Activated CD4-positive, alpha-beta memory T cell treated with anti-CD3 and anti-CD28 coated beads for 36 hours (primary cell): Measurements from ENCODE around the gene ANKRD66. TPM values are rescaled to one million over a fixed set of nuclear protein-coding genes. Genes with fewer than 3 reads are reported as not detected.
A peak's percentile ranks its signal among the peaks of the same experiment; 100 is the strongest.

Experiments
- CTCF ChIA-PET: fragments of 350-600 bp; sonication (Branson Sonifier 250); formaldehyde crosslinking; loops from one replicate; lab custom pipeline; 2021; ENCODE audit warnings: antibody characterized with exemption, inconsistent platforms; lab: Charles Lee
- POLR2A ChIA-PET: fragments of 350-600 bp; sonication (Branson Sonifier 250); formaldehyde crosslinking; loops from one replicate; lab custom pipeline; 2021; ENCODE audit warnings: antibody characterized with exemption; lab: Charles Lee
- DNase-seq: peaks from one replicate; pipeline ENCODE4 v3.0.0-alpha.2; 2020
- H3K27ac Mint-ChIP-seq: one replicate; pipeline ENCODE4 v1.8.0; 2021; ENCODE audit warnings: mixed read lengths
- H3K27me3 Mint-ChIP-seq: one replicate; pipeline ENCODE4 v1.8.0; 2021; ENCODE audit warnings: mixed read lengths
- H3K36me3 Mint-ChIP-seq: one replicate; pipeline ENCODE4 v1.8.0; 2021; ENCODE audit warnings: mixed read lengths
- H3K4me1 Mint-ChIP-seq: one replicate; pipeline ENCODE4 v1.8.0; 2021; ENCODE audit warnings: low read depth, mixed read lengths
- H3K4me3 Mint-ChIP-seq: one replicate; pipeline ENCODE4 v1.8.0; 2021; ENCODE audit warnings: mild to moderate bottlenecking, mixed read lengths
- H3K9me3 Mint-ChIP-seq: one replicate; pipeline ENCODE4 v1.8.0; 2021; ENCODE audit warnings: mixed read lengths
- intact Hi-C: fragments of 100-400 bp; cut with micrococcal nuclease; formaldehyde crosslinking; loops from one replicate; pipeline ENCODE4 v1.15.1; 2023
- total RNA-seq, 2 experiments: library from RNA; stranded (reverse); gene quantifications; one replicate each; pipeline ENCODE4 v1.2.3, GENCODE V29; 2021

The ANKRD66 gene
- total RNA-seq, 2 experiments from 2014 or later, result not detected

DNA sequence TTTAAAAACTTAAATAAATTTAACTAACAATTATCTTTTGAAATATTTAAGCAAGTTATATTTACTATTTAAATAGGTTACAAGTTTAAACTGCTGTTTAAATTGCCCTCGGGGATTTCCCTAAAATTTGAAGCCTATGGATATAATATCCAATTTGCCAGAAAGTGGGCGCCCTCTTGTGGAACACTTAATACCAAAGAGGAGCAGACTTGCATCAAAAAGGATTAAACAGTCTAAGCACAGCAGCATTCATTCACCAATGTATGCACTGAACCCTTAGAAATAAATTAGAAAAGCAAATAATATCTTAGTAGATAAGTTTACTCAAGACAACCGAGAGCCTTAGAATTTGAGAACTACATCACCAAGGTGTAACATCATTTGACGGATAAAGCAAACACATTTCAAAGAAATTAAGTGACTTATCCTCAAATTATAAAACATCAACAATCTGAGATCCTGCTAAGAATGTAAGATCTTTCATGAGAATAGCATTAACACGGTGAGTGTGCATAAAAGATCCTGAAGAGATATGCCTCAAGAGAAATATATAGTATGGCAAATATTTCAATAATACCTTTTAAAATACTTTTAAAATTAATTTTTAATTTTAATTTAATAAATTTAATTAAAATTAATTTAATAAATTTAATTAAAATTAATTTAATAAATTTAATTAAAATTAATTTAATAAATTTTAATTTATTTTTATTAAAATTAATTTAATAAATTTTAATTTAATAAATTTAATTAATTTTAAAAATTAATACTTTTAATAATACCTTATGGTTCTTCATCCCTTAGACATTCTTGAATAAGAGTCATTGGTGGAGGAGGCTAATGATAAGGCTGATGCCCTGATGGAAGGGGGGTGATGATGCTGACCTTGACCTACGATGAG, 35.0 kb downstream of the ANKRD66 start:
- CTCF ChIA-PET, result no interaction called here
- no peaks in the 10 kb centered on the region for H3K4me1 Mint-ChIP-seq
- DNase-seq, result peak; percentile 24
- no peaks in the 10 kb centered on the region for H3K9me3 Mint-ChIP-seq
- H3K36me3 Mint-ChIP-seq, result no peaks in the 10 kb centered on the region
- peaks cover 3% of the 10 kb centered on the region for H3K27me3 Mint-ChIP-seq
- POLR2A ChIA-PET, result no interaction called here
- intact Hi-C loops, result loop anchor here (1.0 to 5.0 kb wide), 3 partner anchors 77 to 559 kb away; no protein-coding TSS in a partner anchor
- H3K4me3 Mint-ChIP-seq, result no peak overlapping the region
- H3K27ac Mint-ChIP-seq, result no peak overlapping the region

DNA sequence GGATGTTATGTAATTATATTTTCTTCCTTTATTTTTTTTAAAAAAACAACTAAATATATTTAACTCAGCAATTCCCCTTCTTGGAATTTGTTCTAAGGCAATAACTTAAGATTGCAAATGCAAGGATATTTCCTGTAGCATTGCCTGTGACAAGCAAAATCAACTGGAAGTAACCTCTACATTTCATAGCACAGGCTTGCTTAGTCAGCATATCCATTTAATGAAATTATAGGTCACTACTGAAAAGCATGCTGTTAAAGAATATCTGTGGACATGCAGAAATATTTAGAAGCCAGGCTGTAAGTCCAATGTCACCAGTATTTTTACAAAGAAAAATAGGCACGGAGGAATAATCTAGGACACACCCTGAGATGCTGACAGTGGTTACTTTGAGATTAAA, 37.8 kb downstream of the ANKRD66 start:
- no peak for DNase-seq
- intact Hi-C loops, result loop anchor here (5.0 kb wide), 1 partner anchor 562 kb away; no protein-coding TSS in a partner anchor
- H3K4me3 Mint-ChIP-seq, result no peak overlapping the region
- H3K36me3 Mint-ChIP-seq, result no peaks in the 10 kb centered on the region
- H3K9me3 Mint-ChIP-seq, result no peaks in the 10 kb centered on the region
- peaks cover 3% of the 10 kb centered on the region for H3K27me3 Mint-ChIP-seq
- CTCF ChIA-PET, result no interaction called here
- H3K4me1 Mint-ChIP-seq, result no peaks in the 10 kb centered on the region
- POLR2A ChIA-PET, result no interaction called here
- no peak overlapping the region for H3K27ac Mint-ChIP-seq

DNA sequence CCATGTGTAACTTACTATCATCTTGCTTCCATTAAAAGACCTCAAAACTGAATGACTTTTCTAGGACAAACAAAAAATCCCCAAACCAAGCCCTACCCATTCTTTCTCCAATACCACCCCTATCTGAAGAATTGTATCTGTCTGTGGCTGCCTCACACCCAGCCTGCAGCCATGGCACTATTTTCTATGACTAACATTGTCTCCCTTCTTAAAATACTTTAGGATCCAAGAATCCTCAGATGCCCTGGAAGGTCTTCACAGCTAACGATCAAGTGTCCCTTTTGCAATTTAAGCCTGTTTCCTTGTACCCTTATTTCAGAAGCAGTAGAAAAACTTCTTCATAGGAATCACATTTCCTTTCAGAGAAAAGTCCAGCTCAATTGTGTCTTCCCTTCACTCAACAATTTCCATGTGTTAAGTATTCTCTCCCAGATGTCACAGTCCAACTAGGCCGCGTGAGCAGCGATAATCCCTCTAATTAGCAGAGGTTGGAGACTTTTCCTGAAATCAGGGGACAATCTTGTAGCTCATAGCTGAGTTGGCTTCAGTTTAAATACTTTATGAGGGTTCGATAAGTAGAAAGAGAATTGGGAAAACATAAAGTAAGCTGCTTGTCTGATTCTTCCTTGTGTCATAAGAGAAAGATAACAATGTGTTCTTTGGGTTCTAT, 41.3 kb downstream of the ANKRD66 start:
- no peak overlapping the region for H3K27ac Mint-ChIP-seq
- no peaks in the 10 kb centered on the region for H3K9me3 Mint-ChIP-seq
- no peak overlapping the region for H3K4me3 Mint-ChIP-seq
- H3K4me1 Mint-ChIP-seq, result no peaks in the 10 kb centered on the region
- no peaks in the 10 kb centered on the region for H3K36me3 Mint-ChIP-seq
- DNase-seq, result no peak
- POLR2A ChIA-PET, result no interaction called here
- H3K27me3 Mint-ChIP-seq, result peaks cover 2% of the 10 kb centered on the region
- intact Hi-C loops, result no loop called here
- CTCF ChIA-PET, result no interaction called here

DNA sequence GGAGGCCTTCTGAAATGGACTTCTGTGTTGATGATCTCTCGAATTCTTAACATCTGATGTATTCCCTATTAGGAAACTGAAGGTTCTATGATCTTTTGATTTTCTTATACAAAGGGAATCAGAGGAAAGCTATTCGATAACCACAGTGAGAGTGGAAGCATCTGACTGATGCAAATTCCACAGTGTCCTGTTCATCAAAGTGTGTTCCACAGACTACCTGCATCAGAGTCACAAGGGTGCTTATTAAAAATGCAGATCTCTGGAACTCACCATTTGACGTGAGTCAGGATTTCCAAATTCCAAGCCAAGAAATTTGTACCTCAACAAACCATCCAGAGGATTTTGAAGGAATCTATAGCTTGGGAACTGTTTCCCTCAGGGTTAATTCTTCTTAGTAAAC, 42.1 kb downstream of the ANKRD66 start:
- CTCF ChIA-PET, result no interaction called here
- POLR2A ChIA-PET, result no interaction called here

DNA sequence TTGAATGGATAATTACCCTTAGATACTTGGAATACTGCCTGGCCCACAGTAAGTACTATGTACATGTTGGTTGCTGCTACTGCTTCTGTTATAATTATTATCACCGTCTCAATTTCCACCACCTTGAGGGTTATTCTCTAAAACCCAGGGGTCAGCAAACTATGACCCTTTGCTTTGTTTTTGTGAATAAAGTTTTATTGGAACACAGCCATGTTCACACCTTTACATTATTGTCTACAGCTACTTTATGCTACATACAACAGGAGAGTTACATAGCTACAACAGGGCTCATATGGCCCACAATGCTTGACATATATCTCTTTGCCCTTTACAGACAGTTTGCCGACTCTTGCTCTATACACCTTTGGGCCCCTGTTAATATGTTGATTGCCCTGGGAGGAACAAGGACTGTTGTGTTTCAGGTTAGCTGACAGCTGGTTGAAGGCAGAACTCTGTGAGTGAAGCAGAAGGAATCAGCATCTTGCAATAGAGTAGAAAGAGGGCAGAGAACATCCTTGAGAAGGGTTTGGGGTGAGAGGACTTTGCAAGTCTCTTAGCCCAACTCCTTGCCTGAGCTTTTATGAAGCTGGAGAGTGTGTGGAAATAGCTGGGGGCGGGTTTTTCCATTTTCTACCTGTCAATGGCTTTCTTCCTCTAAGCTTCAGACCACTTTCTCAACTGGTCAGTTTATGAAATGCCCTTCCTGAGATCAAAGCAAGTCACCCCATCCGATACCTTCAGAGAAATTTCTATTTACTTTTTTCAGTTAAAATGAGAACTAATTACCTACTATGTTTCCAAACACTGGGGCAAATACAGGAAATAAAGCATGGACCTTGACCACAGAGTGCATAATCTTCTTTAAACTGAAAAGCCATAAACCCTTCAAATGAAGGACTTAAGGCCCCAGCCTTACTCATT, 43.0 kb downstream of the ANKRD66 start:
- DNase-seq, result no peak
- H3K27me3 Mint-ChIP-seq, result peaks cover 2% of the 10 kb centered on the region
- no peaks in the 10 kb centered on the region for H3K4me1 Mint-ChIP-seq
- intact Hi-C loops, result no loop called here
- no peaks in the 10 kb centered on the region for H3K36me3 Mint-ChIP-seq
- no peak overlapping the region for H3K4me3 Mint-ChIP-seq
- ChIA-PET CTCF (no interaction called here), POLR2A (no interaction called here)
- H3K9me3 Mint-ChIP-seq, result no peaks in the 10 kb centered on the region
- H3K27ac Mint-ChIP-seq, result no peak overlapping the region

More for the DNA sequence above, 42.1 kb downstream of the ANKRD66 start:
- no peak for DNase-seq
- Mint-ChIP-seq H3K27ac (no peak overlapping the region), H3K36me3 (no peaks in the 10 kb centered on the region), H3K9me3 (no peaks in the 10 kb centered on the region), H3K4me3 (no peak overlapping the region), H3K4me1 (no peaks in the 10 kb centered on the region), H3K27me3 (peaks cover 2% of the 10 kb centered on the region)
- intact Hi-C loops, result no loop called here

DNA sequence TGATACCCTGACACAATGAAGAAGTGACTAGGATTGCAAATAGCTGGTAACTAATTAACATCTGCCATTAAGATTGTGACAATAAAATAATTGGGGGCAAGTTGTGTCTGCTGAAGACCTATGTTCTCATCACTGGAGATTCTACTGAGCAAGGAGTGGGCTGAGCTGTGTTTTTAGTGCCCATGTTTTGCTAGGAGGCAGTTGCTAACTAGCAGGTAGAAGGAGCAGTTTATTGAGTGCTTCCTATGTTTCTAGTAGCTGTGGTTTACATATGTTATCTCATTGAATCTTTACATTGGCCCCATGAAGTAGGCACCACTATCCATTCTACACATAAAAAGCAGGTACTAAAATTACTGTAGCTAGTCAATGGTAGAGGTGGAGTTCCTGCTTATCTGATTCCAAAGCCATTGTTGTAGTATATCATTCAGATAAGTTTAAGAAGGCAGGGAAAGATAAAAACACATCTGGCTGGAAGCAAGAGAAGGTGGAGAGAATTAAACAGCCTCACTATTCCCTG, 43.7 kb downstream of the ANKRD66 start:
- Mint-ChIP-seq H3K4me3 (no peak overlapping the region), H3K4me1 (no peaks in the 10 kb centered on the region), H3K36me3 (no peaks in the 10 kb centered on the region), H3K27ac (no peak overlapping the region), H3K27me3 (peaks cover 2% of the 10 kb centered on the region), H3K9me3 (no peaks in the 10 kb centered on the region)
- intact Hi-C loops, result no loop called here
- POLR2A ChIA-PET, result no interaction called here
- DNase-seq, result no peak
- CTCF ChIA-PET, result no interaction called here

DNA sequence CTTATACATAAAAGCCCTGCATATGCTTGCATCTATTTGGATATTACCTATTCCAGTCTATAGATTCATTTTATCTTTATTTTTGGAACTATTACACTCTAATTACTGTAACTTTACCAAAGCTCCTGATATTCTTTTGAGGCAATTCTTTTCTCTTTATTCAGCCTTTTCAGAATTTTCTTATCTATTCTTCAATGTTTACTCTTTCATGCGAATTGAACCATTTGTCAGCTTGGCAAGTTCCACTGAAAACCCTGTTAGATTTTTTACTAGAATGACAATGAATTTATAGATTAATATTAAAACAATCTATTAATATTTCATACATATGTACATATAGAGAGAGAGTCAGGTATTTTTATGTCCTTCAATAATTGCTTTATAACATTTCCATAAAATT, 45.9 kb downstream of the ANKRD66 start:
- H3K27me3 Mint-ChIP-seq, result no peaks in the 10 kb centered on the region
- no peak overlapping the region for H3K27ac Mint-ChIP-seq
- ChIA-PET CTCF (no interaction called here), POLR2A (no interaction called here)
- no peaks in the 10 kb centered on the region for H3K36me3 Mint-ChIP-seq
- H3K4me1 Mint-ChIP-seq, result no peaks in the 10 kb centered on the region
- H3K4me3 Mint-ChIP-seq, result no peak overlapping the region
- DNase-seq, result no peak
- intact Hi-C loops, result no loop called here
- no peaks in the 10 kb centered on the region for H3K9me3 Mint-ChIP-seq

DNA sequence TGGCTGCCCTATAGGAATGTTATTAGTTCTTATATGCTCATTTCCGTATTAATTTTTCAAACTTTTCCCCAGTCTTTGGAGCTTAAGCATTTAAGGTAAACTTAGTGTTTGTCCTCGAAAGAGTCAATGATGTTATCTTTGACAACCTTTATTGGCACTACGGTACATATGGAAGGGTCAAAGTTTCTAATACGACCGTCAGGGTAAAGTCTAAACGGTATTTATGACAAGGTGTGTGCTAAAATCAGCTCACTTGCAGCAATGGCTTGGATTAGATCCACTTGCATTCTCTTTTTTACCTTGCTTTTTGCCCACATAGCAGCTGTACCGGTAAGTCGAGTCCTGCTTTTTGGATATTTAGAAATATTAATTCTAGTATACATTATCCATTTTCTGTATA, 46.4 kb downstream of the ANKRD66 start, which contains the start of gene MEP1A:
Gene MEP1A, plus strand, starts transcription at position 252 of the 400 bp plus-strand sequence. Its CDS starts 10 bp downstream, at position 262.
- POLR2A ChIA-PET, result no interaction called here
- intact Hi-C loops, result no loop called here
- no peaks in the 10 kb centered on the region for H3K4me1 Mint-ChIP-seq
- CTCF ChIA-PET, result no interaction called here
- H3K36me3 Mint-ChIP-seq, result no peaks in the 10 kb centered on the region
- no peak for DNase-seq
- H3K27me3 Mint-ChIP-seq, result no peaks in the 10 kb centered on the region
- H3K9me3 Mint-ChIP-seq, result no peaks in the 10 kb centered on the region
- no peak within 1 kb of the TSS for H3K27ac Mint-ChIP-seq
- H3K4me3 Mint-ChIP-seq, result no peak within 1 kb of the TSS

DNA sequence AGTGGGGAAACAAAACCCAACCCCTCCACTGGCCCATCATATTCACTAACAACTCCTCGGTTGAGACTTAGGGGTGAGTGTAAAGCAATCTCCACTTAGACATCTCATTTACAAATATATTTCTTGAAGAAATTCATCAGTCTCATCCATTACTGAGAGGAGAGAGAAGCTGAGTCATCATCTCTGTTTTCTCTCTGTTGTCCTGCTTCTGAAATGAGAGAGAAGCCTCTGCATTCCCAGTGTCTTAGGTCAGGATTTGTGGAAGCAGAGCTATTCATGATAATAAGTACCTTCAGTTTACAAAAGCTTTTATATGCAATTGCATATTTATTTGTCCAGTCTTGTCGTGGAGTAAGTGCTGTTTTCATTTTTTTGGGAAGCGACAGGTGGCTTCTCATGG, 47.3 kb downstream of the ANKRD66 start:
- Mint-ChIP-seq H3K27ac (no peak overlapping the region), H3K4me1 (no peaks in the 10 kb centered on the region), H3K27me3 (no peaks in the 10 kb centered on the region), H3K36me3 (no peaks in the 10 kb centered on the region), H3K4me3 (no peak overlapping the region), H3K9me3 (no peaks in the 10 kb centered on the region)
- ChIA-PET POLR2A (no interaction called here), CTCF (no interaction called here)
- intact Hi-C loops, result no loop called here
- DNase-seq, result no peak

DNA sequence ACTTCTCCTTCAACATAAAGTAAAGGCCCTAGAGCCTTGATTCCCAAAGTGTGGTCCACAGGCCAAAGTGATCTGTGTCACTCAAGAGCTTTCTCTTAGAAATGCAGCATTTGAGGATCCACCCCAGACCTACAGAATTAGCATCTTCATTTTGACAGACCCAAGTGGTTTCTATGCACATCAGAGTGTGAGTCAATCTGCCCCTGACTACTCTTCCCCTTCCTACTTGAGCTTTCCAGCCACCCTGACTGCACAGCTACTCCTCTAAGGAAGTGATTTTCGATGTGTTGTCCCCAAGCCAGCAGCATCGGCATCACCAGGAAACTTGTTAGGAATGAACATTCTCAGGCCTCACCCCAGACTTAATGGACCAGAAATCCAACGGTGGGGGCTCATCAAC, 49.1 kb downstream of the ANKRD66 start:
- intact Hi-C loops, result no loop called here
- DNase-seq, result no peak
- CTCF ChIA-PET, result no interaction called here

DNA sequence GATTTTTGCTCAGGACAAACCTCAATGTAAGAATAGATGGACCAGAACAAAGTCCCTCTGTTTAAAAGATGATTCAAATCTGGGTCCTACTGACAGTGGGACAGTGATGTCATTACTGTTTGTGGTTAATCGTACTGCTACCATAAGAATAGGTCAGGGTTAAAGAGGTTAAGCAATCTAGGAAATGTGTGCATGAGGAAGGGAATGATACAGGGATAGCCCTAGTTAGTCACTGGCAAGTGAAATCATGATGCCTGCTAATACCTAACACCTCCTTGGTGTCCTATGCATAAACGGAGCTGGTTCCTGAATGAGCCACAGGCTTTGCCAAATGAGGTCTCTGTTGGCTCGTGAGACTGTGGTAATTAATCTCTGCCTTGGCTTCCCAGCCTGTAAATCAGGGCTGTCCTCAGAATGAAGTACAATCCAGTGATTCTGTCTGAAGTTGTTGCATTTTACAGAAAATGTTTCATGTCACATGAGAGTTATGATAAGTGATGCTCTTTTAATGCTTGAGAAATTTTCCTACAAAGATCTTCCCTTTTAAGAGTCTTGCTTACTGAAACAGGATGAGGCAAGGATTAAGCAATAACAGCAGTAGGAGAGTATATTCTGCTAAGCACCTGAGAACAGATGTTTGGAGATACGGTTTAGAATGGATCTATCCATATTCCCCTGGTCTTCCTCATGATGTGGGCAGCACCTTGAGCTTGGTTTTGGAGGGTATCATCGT, 50.3 kb downstream of the ANKRD66 start:
- ChIA-PET CTCF (interaction anchor here (0.6 kb wide), 1 partner anchor 53 kb away, joined by 3 read pairs; no protein-coding TSS in a partner anchor), POLR2A (no interaction called here)
- H3K36me3 Mint-ChIP-seq, result no peaks in the 10 kb centered on the region
- intact Hi-C loops, result no loop called here
- H3K9me3 Mint-ChIP-seq, result no peaks in the 10 kb centered on the region
- peaks cover 2% of the 10 kb centered on the region for H3K27me3 Mint-ChIP-seq
- DNase-seq, result no peak
- no peak overlapping the region for H3K4me3 Mint-ChIP-seq
- H3K27ac Mint-ChIP-seq, result no peak overlapping the region
- no peaks in the 10 kb centered on the region for H3K4me1 Mint-ChIP-seq

More for the DNA sequence above, 49.1 kb downstream of the ANKRD66 start:
- POLR2A ChIA-PET, result no interaction called here
- H3K4me1 Mint-ChIP-seq, result no peaks in the 10 kb centered on the region
- H3K36me3 Mint-ChIP-seq, result no peaks in the 10 kb centered on the region
- H3K4me3 Mint-ChIP-seq, result no peak overlapping the region
- H3K27me3 Mint-ChIP-seq, result no peaks in the 10 kb centered on the region
- H3K9me3 Mint-ChIP-seq, result no peaks in the 10 kb centered on the region
- no peak overlapping the region for H3K27ac Mint-ChIP-seq
